ENCODE measurements around the gene OTOS.

The OTOS gene

GRCh38 chr2:240139011-240139441 is 1.4 kb downstream of the OTOS start:
- no peak for TF ChIP-seq TSHZ2 (CRISPR knock-in tag; IDR thresholded peaks at IDR 0.05)
- ATAC-seq, result no peak

DNA sequence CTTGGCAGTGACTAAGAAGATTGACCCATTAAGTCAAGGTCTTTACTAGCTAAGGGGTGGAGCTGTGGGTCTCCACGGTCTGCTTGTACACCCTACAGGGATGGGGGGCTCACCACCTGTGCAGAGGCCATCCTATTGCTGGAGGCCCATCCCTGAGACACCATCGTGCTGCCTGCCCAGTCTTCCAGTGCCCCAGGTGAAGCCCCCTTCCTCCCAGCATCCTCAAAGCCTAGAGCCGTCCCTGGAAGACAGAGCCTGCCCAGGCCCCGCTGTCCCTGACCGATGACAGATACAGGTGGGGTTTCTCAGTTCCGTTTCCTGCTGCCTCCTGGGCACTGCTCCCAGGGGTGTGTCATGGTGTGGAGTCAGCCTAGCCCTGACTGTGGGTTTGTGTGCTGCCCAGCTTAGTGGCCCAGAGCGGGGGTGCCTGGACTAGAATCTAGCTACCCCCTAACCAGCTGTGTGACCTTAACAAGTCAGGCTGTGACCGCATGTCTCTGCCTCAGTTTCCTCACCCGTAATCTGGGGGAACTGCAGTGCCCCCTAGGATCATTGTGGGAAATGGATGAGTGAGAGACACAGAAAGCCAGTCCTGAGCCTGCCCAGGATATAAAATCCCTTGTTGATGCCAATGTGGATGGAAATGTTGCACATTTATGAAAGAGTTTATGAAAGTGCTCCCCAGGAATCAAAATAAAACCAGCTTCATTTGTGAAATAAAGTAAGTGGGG is 2.0 kb downstream of the OTOS start:
- ATAC-seq, result no peak

GRCh38 chr2:240137596-240138253 is 2.7 kb downstream of the OTOS start:
- TF ChIP-seq SNAI2 (CRISPR knock-in tag; IDR thresholded peaks at IDR 0.05) (no peak), GLIS3 (CRISPR knock-in tag; IDR thresholded peaks at IDR 0.05) (no peak), TSHZ2 (CRISPR knock-in tag; IDR thresholded peaks at IDR 0.05) (no peak), TOX (CRISPR knock-in tag; IDR thresholded peaks at IDR 0.05; ENCODE audit: borderline replicate concordance) (no peak)
- no peak for ATAC-seq

More for the DNA sequence above, 2.0 kb downstream of the OTOS start:
- TF ChIP-seq CSRNP3 (CRISPR knock-in tag; IDR thresholded peaks at IDR 0.05), result no peak
- TF ChIP-seq TOX (CRISPR knock-in tag; IDR thresholded peaks at IDR 0.05; ENCODE audit: borderline replicate concordance), result no peak
- no peak for TF ChIP-seq BACH2 (CRISPR knock-in tag; IDR thresholded peaks at IDR 0.05; ENCODE audit: borderline replicate concordance)
- TF ChIP-seq ESRRG (CRISPR knock-in tag; IDR thresholded peaks at IDR 0.05), result no peak
- TF ChIP-seq ARNTL (CRISPR knock-in tag; IDR thresholded peaks at IDR 0.05; ENCODE audit: borderline replicate concordance, low read depth), result no peak
- no peak for TF ChIP-seq GLIS3 (CRISPR knock-in tag; IDR thresholded peaks at IDR 0.05)
- TF ChIP-seq, protein P1, sequence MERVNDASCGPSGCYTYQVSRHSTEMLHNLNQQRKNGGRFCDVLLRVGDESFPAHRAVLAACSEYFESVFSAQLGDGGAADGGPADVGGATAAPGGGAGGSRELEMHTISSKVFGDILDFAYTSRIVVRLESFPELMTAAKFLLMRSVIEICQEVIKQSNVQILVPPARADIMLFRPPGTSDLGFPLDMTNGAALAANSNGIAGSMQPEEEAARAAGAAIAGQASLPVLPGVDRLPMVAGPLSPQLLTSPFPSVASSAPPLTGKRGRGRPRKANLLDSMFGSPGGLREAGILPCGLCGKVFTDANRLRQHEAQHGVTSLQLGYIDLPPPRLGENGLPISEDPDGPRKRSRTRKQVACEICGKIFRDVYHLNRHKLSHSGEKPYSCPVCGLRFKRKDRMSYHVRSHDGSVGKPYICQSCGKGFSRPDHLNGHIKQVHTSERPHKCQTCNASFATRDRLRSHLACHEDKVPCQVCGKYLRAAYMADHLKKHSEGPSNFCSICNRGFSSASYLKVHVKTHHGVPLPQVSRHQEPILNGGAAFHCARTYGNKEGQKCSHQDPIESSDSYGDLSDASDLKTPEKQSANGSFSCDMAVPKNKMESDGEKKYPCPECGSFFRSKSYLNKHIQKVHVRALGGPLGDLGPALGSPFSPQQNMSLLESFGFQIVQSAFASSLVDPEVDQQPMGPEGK (CRISPR knock-in tag; IDR thresholded peaks at IDR 0.05; ENCODE audit: borderline replicate concordance), result no peak
- no peak for TF ChIP-seq ZNF8 (CRISPR knock-in tag; IDR thresholded peaks at IDR 0.05)
- TF ChIP-seq SNAI2 (CRISPR knock-in tag; IDR thresholded peaks at IDR 0.05), result no peak

GRCh38 chr2:240136671-240137292 is 3.7 kb downstream of the OTOS start:
- ATAC-seq, result no peak
- TF ChIP-seq PPARA (CRISPR knock-in tag; IDR thresholded peaks at IDR 0.05; ENCODE audit: borderline replicate concordance) (no peak), ZNF565 (CRISPR knock-in tag; conservative IDR thresholded peaks at IDR 0.05; ENCODE audit: low read depth) (no peak), ZFP3 (CRISPR knock-in tag; IDR thresholded peaks at IDR 0.05) (no peak), ZC3H10 (CRISPR knock-in tag; IDR thresholded peaks at IDR 0.05) (no peak), CSDC2 (CRISPR knock-in tag; IDR thresholded peaks at IDR 0.05) (no peak), CSRNP3 (CRISPR knock-in tag; IDR thresholded peaks at IDR 0.05) (no peak), SNAI2 (CRISPR knock-in tag; IDR thresholded peaks at IDR 0.05) (no peak), ESRRG (CRISPR knock-in tag; IDR thresholded peaks at IDR 0.05) (no peak), BACH2 (CRISPR knock-in tag; IDR thresholded peaks at IDR 0.05; ENCODE audit: borderline replicate concordance) (no peak)
- TF ChIP-seq, protein P1 (CRISPR knock-in tag; IDR thresholded peaks at IDR 0.05; ENCODE audit: borderline replicate concordance), result no peak
- TF ChIP-seq, protein P2, sequence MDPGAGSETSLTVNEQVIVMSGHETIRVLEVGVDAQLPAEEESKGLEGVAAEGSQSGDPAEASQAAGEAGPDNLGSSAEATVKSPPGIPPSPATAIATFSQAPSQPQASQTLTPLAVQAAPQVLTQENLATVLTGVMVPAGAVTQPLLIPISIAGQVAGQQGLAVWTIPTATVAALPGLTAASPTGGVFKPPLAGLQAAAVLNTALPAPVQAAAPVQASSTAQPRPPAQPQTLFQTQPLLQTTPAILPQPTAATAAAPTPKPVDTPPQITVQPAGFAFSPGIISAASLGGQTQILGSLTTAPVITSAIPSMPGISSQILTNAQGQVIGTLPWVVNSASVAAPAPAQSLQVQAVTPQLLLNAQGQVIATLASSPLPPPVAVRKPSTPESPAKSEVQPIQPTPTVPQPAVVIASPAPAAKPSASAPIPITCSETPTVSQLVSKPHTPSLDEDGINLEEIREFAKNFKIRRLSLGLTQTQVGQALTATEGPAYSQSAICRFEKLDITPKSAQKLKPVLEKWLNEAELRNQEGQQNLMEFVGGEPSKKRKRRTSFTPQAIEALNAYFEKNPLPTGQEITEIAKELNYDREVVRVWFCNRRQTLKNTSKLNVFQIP (CRISPR knock-in tag; IDR thresholded peaks at IDR 0.05; ENCODE audit: borderline replicate concordance, low read depth), result no peak

Measured in SK-N-SH treated with all-trans-retinoic acid at 6 μM for 48 hours (cell line).